ENCODE measurements around the gene NPL. TPM values are rescaled to one million over a fixed set of nuclear protein-coding genes. Genes with fewer than 3 reads are reported as not detected.

Gene NPL
- total RNA-seq, 4 donors from 2014 or later = 7.8 to 16.2 (median 12.6) TPM

- TF ChIP-seq POLR2A (IDR thresholded peaks at IDR 0.05) = no peak
- no peak for TF ChIP-seq CTCF (IDR thresholded peaks at IDR 0.05)
- intact Hi-C loops (cut with DNase I) = no loop called here
- H3K4me1 ChIP-seq = peaks cover 0 to 31% (median 8%) of the 10 kb centered on the region in 3 donors
These were observed 22.5 kb upstream of the NPL start for GRCh38 chr1:182766881-182767645.

GRCh38 chr1:182768963-182769362 lies 20.6 kb upstream of the NPL start:
- H3K27me3 ChIP-seq = no peaks in the 10 kb centered on the region
- H3K36me3 ChIP-seq = no peaks in the 10 kb centered on the region
- no peak overlapping the region for H3K4me3 ChIP-seq
- intact Hi-C loops (cut with DNase I) = no loop called here
- peaks cover 0 to 31% (median 8%) of the 10 kb centered on the region in 3 donors for H3K4me1 ChIP-seq
- WGBS, 2 donors = 17 to 31% methylated on average over 2 of the region's 2 CpGs
- no peaks in the 10 kb centered on the region for H3K9me3 ChIP-seq
- TF ChIP-seq POLR2A (IDR thresholded peaks at IDR 0.05) (no peak), CTCF (IDR thresholded peaks at IDR 0.05) (no peak)
- peak overlapping the region in 3 of 4 donors; percentile 33 to 65 (median 36) for H3K27ac ChIP-seq
- DNase-seq = no peak

More at GRCh38 chr1:182766881-182767645, 22.5 kb upstream of the NPL start:
- H3K36me3 ChIP-seq = no peaks in the 10 kb centered on the region
- no peak overlapping the region for H3K4me3 ChIP-seq
- no peak overlapping the region for H3K27ac ChIP-seq
- no peak for DNase-seq
- H3K9me3 ChIP-seq = no peaks in the 10 kb centered on the region
- WGBS, 2 donors = 48 to 64% methylated on average over 4 of the region's 4 CpGs
- no peaks in the 10 kb centered on the region for H3K27me3 ChIP-seq

- H3K4me1 ChIP-seq = peaks cover 0 to 26% (median 8%) of the 10 kb centered on the region in 3 donors
- no peak overlapping the region for H3K4me3 ChIP-seq
- DNase-seq = no peak
- H3K9me3 ChIP-seq = no peaks in the 10 kb centered on the region
- no peak for TF ChIP-seq CTCF (IDR thresholded peaks at IDR 0.05)
- no peak for TF ChIP-seq POLR2A (IDR thresholded peaks at IDR 0.05)
- H3K27me3 ChIP-seq = no peaks in the 10 kb centered on the region
- H3K36me3 ChIP-seq = no peaks in the 10 kb centered on the region
- intact Hi-C loops (cut with DNase I) = no loop called here
- no peak overlapping the region for H3K27ac ChIP-seq
- 71 to 83% methylated on average over 2 of the region's 2 CpGs for WGBS, 2 donors
These were observed 19.3 kb upstream of the NPL start for GRCh38 chr1:182770232-182770631.

- Histone ChIP-seq H3K9me3 (no peaks in the 10 kb centered on the region), H3K4me3 (no peak overlapping the region), H3K27me3 (no peaks in the 10 kb centered on the region), H3K27ac (no peak overlapping the region), H3K4me1 (peaks cover 0 to 23% (median 8%) of the 10 kb centered on the region in 3 donors), H3K36me3 (no peaks in the 10 kb centered on the region)
- DNase-seq = no peak
- TF ChIP-seq POLR2A (IDR thresholded peaks at IDR 0.05) (no peak), CTCF (IDR thresholded peaks at IDR 0.05) (no peak)
- WGBS, 2 donors = 87 to 90% methylated on average over 4 of the region's 4 CpGs
- intact Hi-C loops (cut with DNase I) = no loop called here
These were observed 18.2 kb upstream of the NPL start for GRCh38 chr1:182771187-182771984.

- Histone ChIP-seq H3K9me3 (no peaks in the 10 kb centered on the region), H3K4me3 (no peak overlapping the region), H3K4me1 (no peaks in the 10 kb centered on the region), H3K27me3 (no peaks in the 10 kb centered on the region), H3K36me3 (no peaks in the 10 kb centered on the region), H3K27ac (peak overlapping the region in 1 of 4 donors; percentile 44)
- no peak for TF ChIP-seq POLR2A (IDR thresholded peaks at IDR 0.05)
- TF ChIP-seq CTCF (IDR thresholded peaks at IDR 0.05) = no peak
- no peak for DNase-seq
- intact Hi-C loops (cut with DNase I) = no loop called here
These were observed 12.2 kb upstream of the NPL start for GRCh38 chr1:182777386-182777785.

All from esophagus squamous epithelium (tissue), 5 donors.